ENCODE data around the gene GPR4.

GRCh38 chr19:45601115-45601514 is 897 bp downstream of the GPR4 start:
- TF ChIP-seq CTCF (IDR thresholded peaks at IDR 0.05; ENCODE audit: insufficient read depth, low read depth, low read length) (no peak), EZH2 (IDR thresholded peaks at IDR 0.05; ENCODE audit: insufficient read depth, low read length) (peak; percentile 20)

All from astrocyte (in vitro differentiated cells and primary cell).